Activated CD8-positive, alpha-beta T cell treated with anti-CD3 and anti-CD28 coated beads for 36 hours (primary cell): ENCODE measurements around the gene NEK6. TPM values are rescaled to one million over a fixed set of nuclear protein-coding genes. Genes with fewer than 3 reads are reported as not detected.

Source experiments
- ATAC-seq: fragments of 200-7000 bp; cut with Tn5 transposase; one replicate; pipeline ENCODE4 v1.10.0; 2021; ENCODE audit warnings: mild to moderate bottlenecking, moderate library complexity
- CTCF ChIA-PET: fragments of 350-600 bp; sonication (Branson Sonifier 250); formaldehyde crosslinking; loops from one replicate; lab custom pipeline; 2021; ENCODE audit warnings: antibody characterized with exemption; lab: Charles Lee
- POLR2A ChIA-PET: fragments of 350-600 bp; sonication (Branson Sonifier 250); formaldehyde crosslinking; loops from one replicate; lab custom pipeline; 2021; ENCODE audit warnings: antibody characterized with exemption; lab: Charles Lee
- DNase-seq: peaks from one replicate; pipeline ENCODE4 v3.0.0-alpha.2; 2020
- H3K27ac Mint-ChIP-seq: one replicate; pipeline ENCODE4 v1.8.0; 2021; ENCODE audit warnings: mild to moderate bottlenecking, mixed read lengths
- H3K27me3 Mint-ChIP-seq: one replicate; pipeline ENCODE4 v1.8.0; 2021; ENCODE audit warnings: mixed read lengths
- H3K36me3 Mint-ChIP-seq: one replicate; pipeline ENCODE4 v1.8.0; 2021; ENCODE audit warnings: low read depth, mixed read lengths
- H3K4me1 Mint-ChIP-seq: one replicate; pipeline ENCODE4 v1.8.0; 2021; ENCODE audit warnings: low read depth, mixed read lengths
- H3K4me3 Mint-ChIP-seq: one replicate; pipeline ENCODE4 v1.8.0; 2021; ENCODE audit warnings: mild to moderate bottlenecking, moderate library complexity, mixed read lengths
- H3K9me3 Mint-ChIP-seq: one replicate; pipeline ENCODE4 v1.8.0; 2021; ENCODE audit warnings: mixed read lengths
- intact Hi-C: fragments of 100-400 bp; cut with micrococcal nuclease; formaldehyde crosslinking; loops from one replicate; pipeline ENCODE4 v1.10.0; 2022
- total RNA-seq, 2 experiments: library from RNA; stranded (reverse); gene quantifications; one replicate each; pipeline ENCODE4 v1.2.3, GENCODE V29; 2021
- TF ChIP-seq, protein P1 (sequence below): fragments of 200-600 bp; IDR thresholded peaks from one replicate; pipeline ENCODE4 v1.8.0; 2022; ENCODE audit warnings: antibody characterized with exemption, mild to moderate bottlenecking

Gene NEK6
- total RNA-seq, 2 experiments from 2014 or later = 20.2 to 21.8 TPM

DNA sequence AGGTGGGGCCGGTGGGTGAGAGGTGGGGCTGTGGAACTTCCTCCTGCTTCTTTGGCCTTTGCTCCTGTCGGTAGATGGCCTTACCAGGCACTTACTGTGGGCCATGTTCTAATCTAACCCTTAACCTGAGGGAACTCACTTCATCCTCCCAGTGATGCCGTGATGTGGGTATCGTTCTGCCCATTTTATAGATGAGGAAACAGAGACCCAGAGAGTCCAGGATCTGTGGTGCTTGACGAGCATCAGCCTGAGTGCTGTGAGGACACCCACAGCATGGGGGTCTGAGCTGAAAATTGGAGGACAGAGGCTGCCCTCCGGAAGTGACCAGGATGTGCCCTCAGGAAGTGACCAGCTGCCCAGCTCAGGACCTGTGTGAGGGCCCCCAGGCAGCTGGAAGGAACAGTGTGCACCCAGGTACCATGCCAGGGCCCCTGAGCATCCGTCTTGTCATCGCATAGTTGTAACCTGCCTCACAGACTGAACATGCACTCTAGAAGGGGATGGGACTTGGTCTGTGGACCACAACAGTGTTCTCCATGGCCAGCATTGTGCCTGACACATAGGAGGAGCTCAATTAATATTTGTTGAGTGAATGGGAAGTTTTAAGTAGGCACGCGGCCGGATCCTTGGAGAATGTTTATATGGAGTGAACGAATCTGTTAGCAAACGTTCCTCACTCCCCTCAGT, 8.5 kb downstream of the NEK6 start:
- DNase-seq (no peak), ATAC-seq (no peak)
- ChIA-PET POLR2A (interaction anchor here (0.7 kb wide), 1 partner anchor 154 kb away, joined by 3 read pairs; no protein-coding TSS in a partner anchor), CTCF (no interaction called here)
- Mint-ChIP-seq H3K27ac (no peak overlapping the region), H3K27me3 (peaks cover 14% of the 10 kb centered on the region), H3K9me3 (no peaks in the 10 kb centered on the region), H3K4me3 (no peak overlapping the region), H3K4me1 (peaks cover 20% of the 10 kb centered on the region), H3K36me3 (no peaks in the 10 kb centered on the region)
- intact Hi-C loops = no loop called here
- TF ChIP-seq, protein P1, sequence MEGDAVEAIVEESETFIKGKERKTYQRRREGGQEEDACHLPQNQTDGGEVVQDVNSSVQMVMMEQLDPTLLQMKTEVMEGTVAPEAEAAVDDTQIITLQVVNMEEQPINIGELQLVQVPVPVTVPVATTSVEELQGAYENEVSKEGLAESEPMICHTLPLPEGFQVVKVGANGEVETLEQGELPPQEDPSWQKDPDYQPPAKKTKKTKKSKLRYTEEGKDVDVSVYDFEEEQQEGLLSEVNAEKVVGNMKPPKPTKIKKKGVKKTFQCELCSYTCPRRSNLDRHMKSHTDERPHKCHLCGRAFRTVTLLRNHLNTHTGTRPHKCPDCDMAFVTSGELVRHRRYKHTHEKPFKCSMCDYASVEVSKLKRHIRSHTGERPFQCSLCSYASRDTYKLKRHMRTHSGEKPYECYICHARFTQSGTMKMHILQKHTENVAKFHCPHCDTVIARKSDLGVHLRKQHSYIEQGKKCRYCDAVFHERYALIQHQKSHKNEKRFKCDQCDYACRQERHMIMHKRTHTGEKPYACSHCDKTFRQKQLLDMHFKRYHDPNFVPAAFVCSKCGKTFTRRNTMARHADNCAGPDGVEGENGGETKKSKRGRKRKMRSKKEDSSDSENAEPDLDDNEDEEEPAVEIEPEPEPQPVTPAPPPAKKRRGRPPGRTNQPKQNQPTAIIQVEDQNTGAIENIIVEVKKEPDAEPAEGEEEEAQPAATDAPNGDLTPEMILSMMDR = no peak

DNA sequence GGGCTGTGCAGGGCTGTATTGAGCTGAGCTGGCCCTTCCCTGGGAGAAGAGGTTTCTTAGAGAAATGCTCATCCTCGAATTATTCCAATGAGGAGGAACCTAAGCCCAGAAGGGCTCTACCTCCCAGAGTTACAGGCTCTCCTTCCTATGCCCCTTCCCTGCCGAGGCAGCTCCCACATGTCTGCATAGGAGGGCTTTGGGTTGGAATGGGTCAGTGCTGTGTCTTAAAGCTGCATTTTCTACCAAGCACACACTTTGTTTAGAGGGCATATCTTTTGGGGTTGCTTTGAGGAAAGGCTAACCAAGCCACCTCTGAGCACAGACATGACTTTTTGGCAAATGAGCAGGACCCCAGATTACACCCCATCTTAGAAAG, 9.1 kb downstream of the NEK6 start:
- DNase-seq = no peak
- intact Hi-C loops = no loop called here
- H3K4me3 Mint-ChIP-seq = no peak overlapping the region
- no peaks in the 10 kb centered on the region for H3K9me3 Mint-ChIP-seq
- peaks cover 10% of the 10 kb centered on the region for H3K27me3 Mint-ChIP-seq
- ChIA-PET POLR2A (no interaction called here), CTCF (interaction anchor here (1.3 kb wide), 1 partner anchor 10 kb away, joined by 3 read pairs; no protein-coding TSS in a partner anchor)
- H3K4me1 Mint-ChIP-seq = peaks cover 15% of the 10 kb centered on the region
- TF ChIP-seq, protein P1 = no peak
- H3K36me3 Mint-ChIP-seq = no peaks in the 10 kb centered on the region
- no peak overlapping the region for H3K27ac Mint-ChIP-seq
- ATAC-seq = no peak

DNA sequence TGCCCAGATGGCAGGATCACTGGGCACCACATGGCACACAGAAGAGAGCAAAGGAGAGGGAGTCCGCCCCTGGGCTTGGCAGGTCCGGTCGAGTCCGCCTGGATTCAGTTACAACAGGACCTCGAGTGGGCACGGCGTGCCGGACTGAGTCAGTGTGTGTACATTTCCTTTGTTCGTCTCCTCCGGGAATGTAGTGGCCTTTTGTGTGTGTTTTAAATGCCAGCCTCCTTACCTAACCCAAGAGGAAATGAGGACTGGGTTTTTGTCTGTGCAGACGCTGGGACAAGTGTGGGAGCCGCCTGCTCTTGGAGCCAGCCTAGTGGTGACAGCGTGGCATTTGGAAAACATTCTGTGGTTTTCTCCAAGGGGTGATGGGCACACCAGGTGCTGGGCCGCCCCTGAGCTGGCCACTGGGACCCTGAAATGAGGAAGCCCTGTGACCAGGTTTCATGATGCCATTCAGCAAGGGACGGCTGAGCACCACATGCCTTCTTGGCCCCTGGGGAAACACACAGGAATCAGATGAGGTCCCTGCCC, 9.6 kb downstream of the NEK6 start:
- Mint-ChIP-seq H3K27ac (peak overlapping the region; percentile 13), H3K4me1 (peaks cover 12% of the 10 kb centered on the region), H3K9me3 (no peaks in the 10 kb centered on the region), H3K27me3 (peaks cover 8% of the 10 kb centered on the region), H3K36me3 (no peaks in the 10 kb centered on the region), H3K4me3 (no peak overlapping the region)
- TF ChIP-seq, protein P1 = no peak
- POLR2A ChIA-PET = no interaction called here
- intact Hi-C loops = no loop called here
- DNase-seq (peak; percentile 32), ATAC-seq (peak; percentile 62)
- CTCF ChIA-PET = interaction anchor here (1.3 kb wide), 1 partner anchor 11 kb away, joined by 3 read pairs; no protein-coding TSS in a partner anchor

DNA sequence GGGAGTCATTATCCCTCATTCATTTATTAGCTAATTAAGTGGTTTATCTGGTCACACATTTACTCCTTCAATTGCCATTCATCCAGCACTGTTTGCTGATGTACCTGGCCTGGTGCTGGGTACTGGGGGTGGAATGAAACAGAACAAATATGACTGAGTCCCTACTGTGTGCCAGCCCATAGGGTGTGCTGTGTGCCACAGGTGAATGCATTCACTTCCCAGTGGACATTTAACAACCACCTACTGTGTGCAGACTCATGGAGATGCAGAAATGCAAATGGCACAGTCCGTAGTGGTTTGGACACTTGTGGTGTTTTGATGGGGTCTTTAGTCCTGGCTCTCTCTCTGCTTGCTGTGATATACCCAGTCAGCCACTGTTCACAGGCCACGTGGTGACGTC, 10.5 kb downstream of the NEK6 start:
- H3K27me3 Mint-ChIP-seq = peaks cover 8% of the 10 kb centered on the region
- CTCF ChIA-PET = interaction anchor here (1.3 kb wide), 1 partner anchor 12 kb away, joined by 3 read pairs; no protein-coding TSS in a partner anchor
- intact Hi-C loops = no loop called here

More for the DNA sequence above, 10.5 kb downstream of the NEK6 start:
- TF ChIP-seq, protein P1 = no peak
- ATAC-seq (no peak), DNase-seq (no peak)
- no peaks in the 10 kb centered on the region for H3K36me3 Mint-ChIP-seq
- no peaks in the 10 kb centered on the region for H3K9me3 Mint-ChIP-seq
- H3K27ac Mint-ChIP-seq = no peak overlapping the region
- POLR2A ChIA-PET = no interaction called here
- peaks cover 12% of the 10 kb centered on the region for H3K4me1 Mint-ChIP-seq
- no peak overlapping the region for H3K4me3 Mint-ChIP-seq
